Ishikawa (cell line): ENCODE data around the gene SPEM1.

Source experiments
- CEBPB ChIP-seq: IDR thresholded peaks from 2 replicates; pipeline ENCODE4 v1.6.1; 2012
- CREB1 ChIP-seq: IDR thresholded peaks from 2 replicates; pipeline ENCODE4 v1.6.1; 2012; ENCODE audit warnings: low read depth
- EGR1 ChIP-seq: IDR thresholded peaks from 2 replicates; pipeline ENCODE4 v1.6.1; 2012
- EP300 ChIP-seq: IDR thresholded peaks from 2 replicates; pipeline ENCODE4 v1.6.1; 2012; ENCODE audit warnings: borderline replicate concordance
- FOXM1 ChIP-seq: IDR thresholded peaks from 2 replicates; pipeline ENCODE4 v1.6.1; 2012; ENCODE audit warnings: low read depth, borderline replicate concordance
- MAX ChIP-seq: IDR thresholded peaks from 2 replicates; pipeline ENCODE4 v1.6.1; 2012
- NFIC ChIP-seq: IDR thresholded peaks from 2 replicates; pipeline ENCODE4 v1.6.1; 2012
- RAD21 ChIP-seq: IDR thresholded peaks from 2 replicates; pipeline ENCODE4 v1.6.1; 2012; ENCODE audit warnings: low read depth
- TAF1 ChIP-seq: IDR thresholded peaks from 2 replicates; pipeline ENCODE4 v1.6.1; 2012; ENCODE audit warnings: low read depth, mild to moderate bottlenecking
- TCF12 ChIP-seq: IDR thresholded peaks from 2 replicates; pipeline ENCODE4 v1.6.1; 2012; ENCODE audit warnings: low read depth
- TEAD4 ChIP-seq: IDR thresholded peaks from 2 replicates; pipeline ENCODE4 v1.6.1; 2012
- YY1 ChIP-seq: IDR thresholded peaks from 2 replicates; pipeline ENCODE4 v1.6.1; 2012; ENCODE audit warnings: low read depth
- ZBTB7A ChIP-seq: IDR thresholded peaks from 2 replicates; pipeline ENCODE4 v1.6.1; 2012; ENCODE audit warnings: low read depth
- TF ChIP-seq, protein P1 (sequence below): IDR thresholded peaks from 2 replicates; pipeline ENCODE4 v1.6.1; 2012
- TF ChIP-seq, protein P2 (sequence below): IDR thresholded peaks from 2 replicates; pipeline ENCODE4 v1.6.1; 2012; ENCODE audit warnings: low read depth, mild to moderate bottlenecking

Gene SPEM1

GRCh38 chr17:7423679-7424078, 3.6 kb downstream of the SPEM1 start:
- no peak for TF ChIP-seq TEAD4
- TF ChIP-seq TAF1: no peak
- no peak for TF ChIP-seq EP300
- TF ChIP-seq, protein P1, sequence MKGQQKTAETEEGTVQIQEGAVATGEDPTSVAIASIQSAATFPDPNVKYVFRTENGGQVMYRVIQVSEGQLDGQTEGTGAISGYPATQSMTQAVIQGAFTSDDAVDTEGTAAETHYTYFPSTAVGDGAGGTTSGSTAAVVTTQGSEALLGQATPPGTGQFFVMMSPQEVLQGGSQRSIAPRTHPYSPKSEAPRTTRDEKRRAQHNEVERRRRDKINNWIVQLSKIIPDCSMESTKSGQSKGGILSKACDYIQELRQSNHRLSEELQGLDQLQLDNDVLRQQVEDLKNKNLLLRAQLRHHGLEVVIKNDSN: no peak
- TF ChIP-seq, protein P2, sequence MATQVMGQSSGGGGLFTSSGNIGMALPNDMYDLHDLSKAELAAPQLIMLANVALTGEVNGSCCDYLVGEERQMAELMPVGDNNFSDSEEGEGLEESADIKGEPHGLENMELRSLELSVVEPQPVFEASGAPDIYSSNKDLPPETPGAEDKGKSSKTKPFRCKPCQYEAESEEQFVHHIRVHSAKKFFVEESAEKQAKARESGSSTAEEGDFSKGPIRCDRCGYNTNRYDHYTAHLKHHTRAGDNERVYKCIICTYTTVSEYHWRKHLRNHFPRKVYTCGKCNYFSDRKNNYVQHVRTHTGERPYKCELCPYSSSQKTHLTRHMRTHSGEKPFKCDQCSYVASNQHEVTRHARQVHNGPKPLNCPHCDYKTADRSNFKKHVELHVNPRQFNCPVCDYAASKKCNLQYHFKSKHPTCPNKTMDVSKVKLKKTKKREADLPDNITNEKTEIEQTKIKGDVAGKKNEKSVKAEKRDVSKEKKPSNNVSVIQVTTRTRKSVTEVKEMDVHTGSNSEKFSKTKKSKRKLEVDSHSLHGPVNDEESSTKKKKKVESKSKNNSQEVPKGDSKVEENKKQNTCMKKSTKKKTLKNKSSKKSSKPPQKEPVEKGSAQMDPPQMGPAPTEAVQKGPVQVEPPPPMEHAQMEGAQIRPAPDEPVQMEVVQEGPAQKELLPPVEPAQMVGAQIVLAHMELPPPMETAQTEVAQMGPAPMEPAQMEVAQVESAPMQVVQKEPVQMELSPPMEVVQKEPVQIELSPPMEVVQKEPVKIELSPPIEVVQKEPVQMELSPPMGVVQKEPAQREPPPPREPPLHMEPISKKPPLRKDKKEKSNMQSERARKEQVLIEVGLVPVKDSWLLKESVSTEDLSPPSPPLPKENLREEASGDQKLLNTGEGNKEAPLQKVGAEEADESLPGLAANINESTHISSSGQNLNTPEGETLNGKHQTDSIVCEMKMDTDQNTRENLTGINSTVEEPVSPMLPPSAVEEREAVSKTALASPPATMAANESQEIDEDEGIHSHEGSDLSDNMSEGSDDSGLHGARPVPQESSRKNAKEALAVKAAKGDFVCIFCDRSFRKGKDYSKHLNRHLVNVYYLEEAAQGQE: no peak
- no peak for TF ChIP-seq MAX
- no peak for TF ChIP-seq TCF12
- TF ChIP-seq ZBTB7A: no peak
- no peak for TF ChIP-seq YY1
- no peak for TF ChIP-seq CREB1
- TF ChIP-seq RAD21: no peak
- TF ChIP-seq CEBPB: no peak
- no peak for TF ChIP-seq NFIC
- no peak for TF ChIP-seq EGR1
- no peak for TF ChIP-seq FOXM1

- TF ChIP-seq EGR1: no peak
- TF ChIP-seq FOXM1: no peak
- no peak for TF ChIP-seq MAX
- TF ChIP-seq, protein P1: no peak
- TF ChIP-seq YY1: no peak
- no peak for TF ChIP-seq CREB1
- no peak for TF ChIP-seq TAF1
These were observed 5.2 kb downstream of the SPEM1 start, which contains the start of gene SPEM2 for GRCh38 chr17:7425316-7425715. TSS of gene SPEM2 (plus strand) at chr17:7425616. CDS start at chr17:7425689, 73 bp downstream.

DNA sequence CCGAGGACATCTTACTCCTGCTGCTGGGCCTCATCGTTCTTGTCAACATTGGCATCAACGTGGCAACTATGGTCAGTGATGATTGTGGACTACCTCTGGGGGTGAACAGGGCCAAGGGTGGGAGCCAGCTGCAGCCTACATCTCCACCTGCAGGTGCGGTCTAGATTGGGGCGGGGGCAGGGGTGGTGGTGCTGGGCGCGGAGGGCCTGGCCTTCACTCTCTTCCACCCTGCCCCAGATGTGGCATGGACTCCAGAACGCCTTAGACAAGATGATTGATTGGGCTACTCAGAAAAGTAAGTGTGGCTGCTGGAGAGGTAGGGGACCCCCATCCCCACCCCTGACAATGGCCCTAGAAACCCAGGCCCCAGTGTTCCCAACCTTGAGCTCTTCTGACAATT, 5.6 kb downstream of the SPEM1 start:
- no peak for TF ChIP-seq CREB1
- no peak for TF ChIP-seq RAD21
- no peak for TF ChIP-seq MAX
- TF ChIP-seq CEBPB: no peak
- TF ChIP-seq YY1: no peak

DNA sequence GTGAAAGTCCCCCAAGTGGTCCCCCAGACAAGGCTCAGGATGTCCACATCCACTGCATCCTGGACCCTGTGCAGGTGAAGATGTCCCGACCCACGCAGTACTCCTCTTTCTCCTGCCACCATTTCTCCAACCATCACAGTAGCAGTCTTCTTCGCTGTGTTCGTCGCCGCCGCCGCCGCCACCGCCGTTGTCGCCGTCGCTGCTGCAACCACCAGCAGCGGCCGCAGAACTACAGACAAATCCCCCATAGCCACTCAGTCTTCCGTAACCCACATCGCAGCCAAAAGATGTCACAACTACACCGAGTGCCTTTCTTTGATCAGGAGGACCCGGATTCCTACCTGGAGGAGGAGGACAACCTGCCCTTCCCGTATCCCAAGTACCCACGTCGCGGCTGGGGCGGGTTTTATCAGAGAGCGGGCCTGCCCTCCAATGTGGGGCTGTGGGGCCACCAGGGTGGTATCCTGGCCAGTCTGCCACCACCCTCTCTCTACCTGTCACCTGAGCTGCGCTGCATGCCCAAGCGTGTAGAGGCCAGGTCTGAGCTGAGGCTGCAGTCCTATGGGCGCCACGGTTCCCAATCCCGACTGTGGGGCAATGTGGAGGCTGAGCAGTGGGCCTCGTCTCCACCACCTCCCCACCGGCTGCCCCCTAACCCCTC, 6.2 kb downstream of the SPEM1 start:
- no peak for TF ChIP-seq RAD21
- TF ChIP-seq, protein P1: no peak
- no peak for TF ChIP-seq CREB1
- TF ChIP-seq YY1: no peak
- no peak for TF ChIP-seq EP300
- TF ChIP-seq FOXM1: no peak

- TF ChIP-seq MAX (no peak), TEAD4 (no peak), EP300 (no peak), CREB1 (no peak), ZBTB7A (no peak), FOXM1 (no peak), EGR1 (no peak), TAF1 (no peak), YY1 (no peak), TCF12 (no peak), NFIC (no peak), CEBPB (no peak), RAD21 (no peak)
- TF ChIP-seq, protein P1: no peak
- TF ChIP-seq, protein P2: no peak
These were observed 6.9 kb downstream of the SPEM1 start for GRCh38 chr17:7426896-7427489.
